H1 (cell line): ENCODE results near the gene ADGRL3. TPM values are rescaled to one million over a fixed set of nuclear protein-coding genes. Genes with fewer than 3 reads are reported as not detected.

Source experiments
- CTCF ChIA-PET: fragments of 300-600 bp; sonication (Branson Sonifier 250); formaldehyde crosslinking; loops from one replicate; lab custom pipeline; 2021; ENCODE audit not compliant: partially characterized antibody; lab: Charles Lee
- POLR2A ChIA-PET: fragments of 300-600 bp; sonication (Branson Sonifier 250); formaldehyde crosslinking; loops from one replicate; lab custom pipeline; 2021; ENCODE audit warnings: inconsistent platforms; ENCODE audit not compliant: partially characterized antibody; lab: Charles Lee
- DNase-seq, 2 experiments: peaks; one replicate each; pipeline versions ENCODE4 v3.0.0 to v3.0.0-alpha.2; 2010 to 2022; ENCODE audit warnings: low spot score in 2 of 2, low read depth in 1 of 2, mixed read lengths in 1 of 2
- FAIRE-seq: peaks from 2 replicates; lab custom pipeline; 2011; peaks lifted over from hg19 to GRCh38; lab: Jason Lieb, UNC
- H2AFZ ChIP-seq: 2 replicates; pipeline ENCODE4 v1.8.1; 2012; ENCODE audit warnings: low read length, inconsistent platforms
- H2AK5ac ChIP-seq: 2 replicates; pipeline ENCODE4 v1.6.1; 2013; ENCODE audit warnings: low read depth, low read length
- H2BK120ac ChIP-seq: replicated peaks from 2 replicates; pipeline ENCODE3; 2013; ENCODE audit warnings: low read depth, low read length, inconsistent platforms
- H2BK12ac ChIP-seq: 2 replicates; pipeline ENCODE4 v1.6.1; 2013; ENCODE audit warnings: low read depth, low read length
- H2BK15ac ChIP-seq: 2 replicates; pipeline ENCODE4 v1.6.1; 2013; ENCODE audit warnings: low read length
- H2BK20ac ChIP-seq: 2 replicates; pipeline ENCODE4 v1.6.1; 2013; ENCODE audit warnings: low read length
- H2BK5ac ChIP-seq: 2 replicates; pipeline ENCODE4 v1.6.1; 2013; ENCODE audit warnings: low read depth, low read length
- H3K14ac ChIP-seq: 2 replicates; pipeline ENCODE4 v1.6.1; 2013; ENCODE audit warnings: inconsistent platforms; ENCODE audit not compliant: insufficient read length
- H3K18ac ChIP-seq: 2 replicates; pipeline ENCODE4 v1.6.1; 2013; ENCODE audit warnings: low read length; ENCODE audit errors: extremely low read depth
- H3K23ac ChIP-seq: 2 replicates; pipeline ENCODE4 v1.6.1; 2013; ENCODE audit warnings: inconsistent platforms; ENCODE audit not compliant: insufficient read length
- H3K23me2 ChIP-seq: 2 replicates; pipeline ENCODE4 v1.6.1; 2013; ENCODE audit warnings: low read depth, low read length
- H3K27ac ChIP-seq: 2 replicates; pipeline ENCODE4 v1.6.1; 2011; ENCODE audit warnings: low read depth, low read length, inconsistent platforms
- H3K27me3 ChIP-seq, 4 experiments: replicated peaks in 1 of 4; 1 replicate in 1 of 4; 2 replicates in 3 of 4; pipeline versions ENCODE4 v1.6.1 to v1.8.1; 2011 to 2013; ENCODE audit warnings: low read length in 3 of 4, mild to moderate bottlenecking in 3 of 4, inconsistent platforms in 2 of 4, mixed read lengths in 2 of 4, moderate library complexity in 1 of 4; ENCODE audit not compliant: control insufficient read depth in 3 of 4, insufficient read depth in 3 of 4; ENCODE audit errors: extremely low read depth in 1 of 4
- H3K36me3 ChIP-seq, 4 experiments: 2 replicates each; pipeline versions ENCODE4 v1.6.1 to v1.8.1; 2011 to 2013; ENCODE audit warnings: mild to moderate bottlenecking in 4 of 4, low read length in 3 of 4, moderate library complexity in 2 of 4, control low read depth in 1 of 4, inconsistent platforms in 1 of 4; ENCODE audit not compliant: insufficient read depth in 4 of 4, control insufficient read depth in 2 of 4
- H3K4ac ChIP-seq: replicated peaks from 2 replicates; pipeline ENCODE3; 2013; ENCODE audit warnings: low read length, low read depth, mixed read lengths, inconsistent platforms; ENCODE audit not compliant: insufficient read length
- H3K4me1 ChIP-seq, 4 experiments: replicated peaks in 1 of 4; 1 replicate in 1 of 4; 2 replicates in 3 of 4; pipeline versions ENCODE4 v1.6.1 to v1.8.1; 2011 to 2013; ENCODE audit warnings: low read length in 3 of 4, inconsistent platforms in 2 of 4, mixed read lengths in 1 of 4; ENCODE audit not compliant: insufficient read depth in 4 of 4, control insufficient read depth in 3 of 4
- H3K4me2 ChIP-seq, 2 experiments: 2 replicates each; pipeline versions ENCODE4 v1.6.1 to v1.8.1; 2011 to 2013; ENCODE audit warnings: low read depth in 2 of 2, low read length in 2 of 2, control low read depth in 1 of 2, inconsistent platforms in 1 of 2, mild to moderate bottlenecking in 1 of 2; ENCODE audit not compliant: insufficient read depth in 1 of 2
- H3K4me3 ChIP-seq, 4 experiments: fragments of 200-600, 300-600 bp in 1 of 4; sonication (generic), shearing (Covaris generic), sonication (Bioruptor Twin) in 1 of 4; 2 replicates each; pipeline versions ENCODE4 v1.5.1 to v1.8.1; 2011 to 2016; ENCODE audit warnings: low read length in 4 of 4, low read depth in 3 of 4, control low read depth in 2 of 4, inconsistent platforms in 2 of 4, mild to moderate bottlenecking in 2 of 4, mixed read lengths in 1 of 4, moderate library complexity in 1 of 4; ENCODE audit not compliant: insufficient read depth in 2 of 4; ENCODE audit errors: extremely low read depth in 1 of 4
- H3K56ac ChIP-seq: replicated peaks from 2 replicates; pipeline ENCODE3; 2013; ENCODE audit warnings: low read depth, mild to moderate bottlenecking, mixed read lengths, low read length, inconsistent platforms; ENCODE audit not compliant: insufficient read length
- H3K79me1 ChIP-seq: 2 replicates; pipeline ENCODE4 v1.6.1; 2013; ENCODE audit warnings: low read depth, low read length, control low read depth
- H3K79me2 ChIP-seq, 2 experiments: 2 replicates each; pipeline versions ENCODE4 v1.6.1 to v1.8.1; 2012 to 2013; ENCODE audit warnings: low read length in 2 of 2, mild to moderate bottlenecking in 2 of 2, inconsistent platforms in 1 of 2; ENCODE audit not compliant: insufficient read depth in 2 of 2, control insufficient read depth in 1 of 2
- H3K9ac ChIP-seq, 4 experiments: replicated peaks in 1 of 4; 1 replicate in 1 of 4; 2 replicates in 3 of 4; pipeline versions ENCODE4 v1.6.1 to v1.8.1; 2011 to 2013; ENCODE audit warnings: low read depth in 3 of 4, low read length in 3 of 4, control low read depth in 2 of 4, mild to moderate bottlenecking in 2 of 4, moderate library complexity in 2 of 4, inconsistent platforms in 1 of 4; ENCODE audit errors: extremely low read depth in 1 of 4
- H3K9me3 ChIP-seq, 2 experiments: 2 replicates each; pipeline versions ENCODE4 v1.6.1 to v1.8.1; 2012 to 2013; ENCODE audit warnings: mild to moderate bottlenecking in 2 of 2, moderate library complexity in 2 of 2, control low read depth in 1 of 2, inconsistent platforms in 1 of 2, low read depth in 1 of 2, low read length in 1 of 2, mixed read lengths in 1 of 2; ENCODE audit not compliant: insufficient read depth in 2 of 2
- H4K20me1 ChIP-seq, 2 experiments: replicated peaks in 1 of 2; 2 replicates each; pipeline versions ENCODE3 to v1.8.1; 2011 to 2013; ENCODE audit warnings: inconsistent platforms in 2 of 2, low read length in 2 of 2, mild to moderate bottlenecking in 1 of 2; ENCODE audit not compliant: insufficient read depth in 2 of 2, control insufficient read depth in 1 of 2
- H4K5ac ChIP-seq: 2 replicates; pipeline ENCODE4 v1.6.1; 2013; ENCODE audit warnings: low read length, low read depth, mixed read lengths, inconsistent platforms; ENCODE audit not compliant: insufficient read length
- H4K8ac ChIP-seq: 2 replicates; pipeline ENCODE4 v1.8.0; 2013; ENCODE audit warnings: mild to moderate bottlenecking, moderate library complexity, low read length, inconsistent platforms; ENCODE audit not compliant: insufficient read depth; ENCODE audit errors: extremely low read depth
- H4K91ac ChIP-seq: replicated peaks from 2 replicates; pipeline ENCODE3; 2013; ENCODE audit warnings: low read length, mixed read lengths, inconsistent platforms; ENCODE audit not compliant: insufficient read length
- CEBPB ChIP-seq: IDR thresholded peaks from 2 replicates; pipeline ENCODE4 v1.6.1; 2012; ENCODE audit warnings: low read depth, low read length
- CHD1 ChIP-seq: IDR thresholded peaks from 2 replicates; pipeline ENCODE4 v1.6.1; 2012; ENCODE audit warnings: low read depth, low read length, improper control_type of control experiment
- EZH2 ChIP-seq: fragments of 200-600 bp; sonication (generic); IDR thresholded peaks from 2 replicates; pipeline ENCODE4 v1.7.1; 2012; ENCODE audit warnings: low read depth, mild to moderate bottlenecking, moderate library complexity, low read length, inconsistent platforms; ENCODE audit not compliant: severe bottlenecking
- MAFK ChIP-seq: IDR thresholded peaks from 2 replicates; pipeline ENCODE4 v1.6.1; 2012; ENCODE audit warnings: low read depth, mild to moderate bottlenecking, improper control_type of control experiment, low read length
- PHF8 ChIP-seq: fragments of 200-600 bp; sonication (generic); conservative IDR thresholded peaks from 2 replicates; pipeline ENCODE4 v1.7.1; 2012; ENCODE audit warnings: low read depth, mild to moderate bottlenecking, inconsistent platforms, low read length, moderate library complexity
- RFX5 ChIP-seq: IDR thresholded peaks from 2 replicates; pipeline ENCODE4 v1.6.1; 2011; ENCODE audit warnings: low read depth, low read length, improper control_type of control experiment, borderline replicate concordance
- TAF1 ChIP-seq: IDR thresholded peaks from 2 replicates; pipeline ENCODE4 v1.6.1; 2011; ENCODE audit warnings: mild to moderate bottlenecking, low read depth, low read length
- polyA plus RNA-seq, 7 experiments: library from polyadenylated mRNA; depleted of rRNA in 3 of 7; stranded (reverse) in 5 of 7; unstranded in 2 of 7; fragments of >200 nt in 5 of 7; fragments of 200-250 nt in 2 of 7; gene quantifications; 1 replicate in 5 of 7; 2 replicates in 1 of 7; 4 replicates in 1 of 7; pipeline versions ENCODE4 v1.2.1 to v1.2.3, GENCODE V29; 2011 to 2013; ENCODE audit warnings: missing spikeins in 2 of 7, mixed read lengths in 2 of 7
- total RNA-seq: library from RNA; stranded (reverse); fragmentation: NEBNext Ultra II Directional; extraction: Animal tissue kit (Norgen Biotek cat#: 25700); gene quantifications from 2 replicates; pipeline ENCODE4 v1.2.1, GENCODE V29; 2021
- TF ChIP-seq, protein P1 (sequence below): IDR thresholded peaks from 2 replicates; pipeline ENCODE4 v1.6.1; 2011; ENCODE audit warnings: low read length, improper control_type of control experiment
- TF ChIP-seq, protein P2 (sequence below): IDR thresholded peaks from 2 replicates; pipeline ENCODE4 v1.6.1; 2012; ENCODE audit warnings: inconsistent platforms
- TF ChIP-seq, protein P3 (sequence below): IDR thresholded peaks from 2 replicates; pipeline ENCODE4 v1.6.1; 2012; ENCODE audit warnings: low read length, inconsistent platforms

The ADGRL3 gene
- total and polyA plus RNA-seq, 2 of the 8 experiments (the other 6 are each of a cell fraction or from before 2014, with no cell fraction given), result 6.6 to 13.0 TPM

DNA sequence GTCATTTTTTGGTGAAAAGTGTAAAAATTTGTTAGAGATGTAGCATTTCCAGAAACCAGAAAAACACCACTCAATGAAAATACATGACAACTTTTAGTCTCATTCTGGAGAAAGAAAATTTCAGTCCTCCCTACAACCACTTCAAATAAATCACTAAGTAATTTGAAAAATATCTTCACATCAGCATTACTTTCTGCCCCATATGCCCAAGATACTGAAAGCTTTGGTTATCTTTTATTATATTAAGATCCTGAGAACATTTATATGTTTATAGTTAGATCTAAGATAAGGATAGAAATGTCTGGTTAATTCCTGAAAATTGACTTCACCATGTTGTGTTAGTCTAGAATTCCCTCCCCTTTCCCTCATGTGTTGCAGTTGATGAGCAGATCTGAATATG lies 119.0 kb downstream of the ADGRL3 start:
- Histone ChIP-seq H2BK5ac (no peak overlapping the region), H2AFZ (no peak overlapping the region), H3K23me2 (no peaks in the 10 kb centered on the region), H4K91ac (no peak overlapping the region), H3K23ac (no peak overlapping the region), H4K5ac (no peak overlapping the region), H3K27me3 (no peaks in the 10 kb centered on the region), H2BK120ac (no peak overlapping the region), H3K14ac (no peak overlapping the region), H3K4me2 (no peak overlapping the region), H2BK12ac (no peak overlapping the region), H4K20me1 (no peaks in the 10 kb centered on the region), H3K36me3 (peaks cover 0 to 6% (median 0%) of the 10 kb centered on the region in 4 experiments; a peak in 2 of 8 replicates), H3K18ac (no peak overlapping the region), H3K4me3 (no peak overlapping the region), H3K27ac (no peak overlapping the region), H2AK5ac (no peak overlapping the region), H3K9me3 (peaks cover 7 to 10% of the 10 kb centered on the region in 2 experiments; a peak in 3 of 4 replicates), H3K79me1 (no peaks in the 10 kb centered on the region), H3K4me1 (no peaks in the 10 kb centered on the region; a peak in 1 of 7 replicates), H3K9ac (no peak overlapping the region), H3K56ac (no peak overlapping the region), H4K8ac (no peak overlapping the region), H3K79me2 (no peaks in the 10 kb centered on the region), H3K4ac (no peak overlapping the region), H2BK20ac (no peak overlapping the region), H2BK15ac (no peak overlapping the region)
- TF ChIP-seq TAF1, result no peak
- TF ChIP-seq, protein P1, sequence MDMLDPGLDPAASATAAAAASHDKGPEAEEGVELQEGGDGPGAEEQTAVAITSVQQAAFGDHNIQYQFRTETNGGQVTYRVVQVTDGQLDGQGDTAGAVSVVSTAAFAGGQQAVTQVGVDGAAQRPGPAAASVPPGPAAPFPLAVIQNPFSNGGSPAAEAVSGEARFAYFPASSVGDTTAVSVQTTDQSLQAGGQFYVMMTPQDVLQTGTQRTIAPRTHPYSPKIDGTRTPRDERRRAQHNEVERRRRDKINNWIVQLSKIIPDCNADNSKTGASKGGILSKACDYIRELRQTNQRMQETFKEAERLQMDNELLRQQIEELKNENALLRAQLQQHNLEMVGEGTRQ, result no peak
- TF ChIP-seq RFX5, result no peak
- no peak for TF ChIP-seq EZH2
- TF ChIP-seq, protein P2, sequence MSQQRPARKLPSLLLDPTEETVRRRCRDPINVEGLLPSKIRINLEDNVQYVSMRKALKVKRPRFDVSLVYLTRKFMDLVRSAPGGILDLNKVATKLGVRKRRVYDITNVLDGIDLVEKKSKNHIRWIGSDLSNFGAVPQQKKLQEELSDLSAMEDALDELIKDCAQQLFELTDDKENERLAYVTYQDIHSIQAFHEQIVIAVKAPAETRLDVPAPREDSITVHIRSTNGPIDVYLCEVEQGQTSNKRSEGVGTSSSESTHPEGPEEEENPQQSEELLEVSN, result no peak
- TF ChIP-seq CEBPB, result no peak
- TF ChIP-seq CHD1, result no peak
- TF ChIP-seq MAFK, result no peak
- TF ChIP-seq PHF8, result no peak
- TF ChIP-seq, protein P3, sequence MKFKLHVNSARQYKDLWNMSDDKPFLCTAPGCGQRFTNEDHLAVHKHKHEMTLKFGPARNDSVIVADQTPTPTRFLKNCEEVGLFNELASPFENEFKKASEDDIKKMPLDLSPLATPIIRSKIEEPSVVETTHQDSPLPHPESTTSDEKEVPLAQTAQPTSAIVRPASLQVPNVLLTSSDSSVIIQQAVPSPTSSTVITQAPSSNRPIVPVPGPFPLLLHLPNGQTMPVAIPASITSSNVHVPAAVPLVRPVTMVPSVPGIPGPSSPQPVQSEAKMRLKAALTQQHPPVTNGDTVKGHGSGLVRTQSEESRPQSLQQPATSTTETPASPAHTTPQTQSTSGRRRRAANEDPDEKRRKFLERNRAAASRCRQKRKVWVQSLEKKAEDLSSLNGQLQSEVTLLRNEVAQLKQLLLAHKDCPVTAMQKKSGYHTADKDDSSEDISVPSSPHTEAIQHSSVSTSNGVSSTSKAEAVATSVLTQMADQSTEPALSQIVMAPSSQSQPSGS, result no peak
- CTCF ChIA-PET, result interaction anchor here (1.1 to 1.8 kb wide), 3 partner anchors 9 to 25 kb away, joined by 3 to 4 read pairs (median 3); no protein-coding TSS in a partner anchor
- DNase-seq (no peak), FAIRE-seq (no peak)
- POLR2A ChIA-PET, result no interaction called here
